HepG2 (cell line): ENCODE measurements around the gene ZFPM1.

Experiments used
- KLF11 ChIP-seq: IDR thresholded peaks from 2 replicates; pipeline ENCODE4 v1.6.1; 2016; ENCODE audit warnings: missing compliant biosample characterization
- POLR2A ChIP-seq, 2 experiments: IDR thresholded peaks; 2 replicates each; pipeline ENCODE4 v1.6.1; 2011; ENCODE audit warnings: low read depth in 2 of 2, low read length in 2 of 2, mild to moderate bottlenecking in 1 of 2, moderate library complexity in 1 of 2; ENCODE audit not compliant: insufficient read depth in 1 of 2
- SRF ChIP-seq: IDR thresholded peaks from 2 replicates; pipeline ENCODE4 v1.6.1; 2011; ENCODE audit warnings: mild to moderate bottlenecking, low read depth, low read length, moderate library complexity
- ZNF503 ChIP-seq: sonication (generic); formaldehyde crosslinking; IDR thresholded peaks from 2 replicates; pipeline ENCODE4 v1.4.0; 2020; ENCODE audit warnings: missing genetic modification reagents
- ZNF784 ChIP-seq: sonication (generic); formaldehyde crosslinking; IDR thresholded peaks from 2 replicates; pipeline ENCODE4 v1.5.1; 2020; ENCODE audit warnings: missing genetic modification reagents, mild to moderate bottlenecking, borderline replicate concordance

GRCh38 chr16:88476817-88477397 is 23.8 kb downstream of the ZFPM1 start:
- TF ChIP-seq SRF (no peak), KLF11 (CRISPR knock-in tag) (no peak), POLR2A (IDR thresholded peaks at IDR 0.05; ENCODE audit: insufficient read depth in 1 of 2, low read depth in 2 of 2, low read length in 2 of 2) (no peak), ZNF784 (no peak), ZNF503 (CRISPR knock-in tag) (no peak)
